ENCODE measurements around the gene DAZ3.
"Not testable (repeated sequence)": the region's sequence is repeated elsewhere in the genome, so short reads cannot be mapped to it uniquely, and the experiment has no call there.

- not testable (repeated sequence) for TF ChIP-seq CTCF (IDR thresholded peaks at IDR 0.05); E2F4 (CRISPR knock-in tag; IDR thresholded peaks at IDR 0.05; ENCODE audit: borderline replicate concordance, low read depth); TCF7 (CRISPR knock-in tag; IDR thresholded peaks at IDR 0.05; ENCODE audit: low read depth); CREB1 (CRISPR knock-in tag; IDR thresholded peaks at IDR 0.05); USF2 (CRISPR knock-in tag; IDR thresholded peaks at IDR 0.05); SP1 (CRISPR knock-in tag; conservative IDR thresholded peaks at IDR 0.05); SMAD3 (CRISPR knock-in tag; IDR thresholded peaks at IDR 0.05; ENCODE audit: borderline replicate concordance); USF1 (CRISPR knock-in tag; IDR thresholded peaks at IDR 0.05); ATF6 (CRISPR knock-in tag; IDR thresholded peaks at IDR 0.05); E2F1 (CRISPR knock-in tag; IDR thresholded peaks at IDR 0.05)
These were observed 20.4 kb upstream of the DAZ3 start, which contains the start of gene DAZ4 for GRCh38 chrY:24833619-24834018.

All from WTC11 (cell line).